IPS-11a (cell line): ENCODE data around the gene BACH2.
A peak's percentile ranks its signal among the peaks of the same experiment; 100 is the strongest.
"Not testable (repeated sequence)": the region's sequence is repeated elsewhere in the genome, so short reads cannot be mapped to it uniquely, and the experiment has no call there.

ENCODE experiments used
- H3K4me3 ChIP-seq: one replicate; pipeline ENCODE4 v1.5.1; 2013; ENCODE audit warnings: low read depth, low read length, control low read depth

The BACH2 gene

GRCh38 chr6:90296341-90297114, at the start of gene BACH2:
BACH2 (minus strand) TSS chr6:90296843; CDS start chr6:90008844, 287,999 bp downstream.
- H3K4me3 ChIP-seq = peak within 1 kb of the TSS; percentile 59

- H3K4me3 ChIP-seq = no peak overlapping the region
These were observed 46.9 kb upstream of the BACH2 start for GRCh38 chr6:90343576-90343975.

- H3K4me3 ChIP-seq = no peak overlapping the region
These were observed 41.8 kb upstream of the BACH2 start for GRCh38 chr6:90338409-90338808.

GRCh38 chr6:90336388-90336947, 39.8 kb upstream of the BACH2 start:
- H3K4me3 ChIP-seq = no peak overlapping the region

GRCh38 chr6:90333928-90334327, 37.3 kb upstream of the BACH2 start:
- no peak overlapping the region for H3K4me3 ChIP-seq

- not testable (repeated sequence) for H3K4me3 ChIP-seq
These were observed 36.4 kb upstream of the BACH2 start for GRCh38 chr6:90332978-90333543.

- no peak overlapping the region for H3K4me3 ChIP-seq
These were observed 32.9 kb upstream of the BACH2 start for GRCh38 chr6:90329386-90330077.

- H3K4me3 ChIP-seq = no peak overlapping the region
These were observed 31.4 kb upstream of the BACH2 start for GRCh38 chr6:90328004-90328403.

GRCh38 chr6:90326404-90327057, 29.9 kb upstream of the BACH2 start:
- no peak overlapping the region for H3K4me3 ChIP-seq

- no peak overlapping the region for H3K4me3 ChIP-seq
These were observed 27.1 kb upstream of the BACH2 start for GRCh38 chr6:90323706-90324105.

- H3K4me3 ChIP-seq = no peak overlapping the region
These were observed 26.4 kb upstream of the BACH2 start for GRCh38 chr6:90322976-90323474.

GRCh38 chr6:90319979-90320685, 23.5 kb upstream of the BACH2 start:
- H3K4me3 ChIP-seq = no peak overlapping the region

- H3K4me3 ChIP-seq = no peak overlapping the region
These were observed 22.4 kb upstream of the BACH2 start for GRCh38 chr6:90319044-90319443.

GRCh38 chr6:90315986-90316385, 19.3 kb upstream of the BACH2 start:
- no peak overlapping the region for H3K4me3 ChIP-seq

- no peak overlapping the region for H3K4me3 ChIP-seq
These were observed 18.8 kb upstream of the BACH2 start for GRCh38 chr6:90315354-90315950.

- H3K4me3 ChIP-seq = no peak overlapping the region
These were observed 17.9 kb upstream of the BACH2 start for GRCh38 chr6:90314514-90314913.

- H3K4me3 ChIP-seq = no peak overlapping the region
These were observed 14.9 kb upstream of the BACH2 start for GRCh38 chr6:90311569-90311968.

- no peak overlapping the region for H3K4me3 ChIP-seq
These were observed 9.3 kb upstream of the BACH2 start for GRCh38 chr6:90305800-90306448.

- H3K4me3 ChIP-seq = no peak overlapping the region
These were observed 7.7 kb upstream of the BACH2 start for GRCh38 chr6:90304308-90304707.
